SU-DHL-6 (cell line): Measurements from ENCODE around the gene VAV3.

ENCODE experiments used
- EZH2phosphoT487 ChIP-seq: fragments of 200-600 bp; sonication (generic), shearing (Covaris generic); conservative IDR thresholded peaks from 2 replicates; pipeline ENCODE4 v1.6.1; 2018; ENCODE audit warnings: mild to moderate bottlenecking, antibody characterized with exemption, low read length, moderate library complexity, mixed read lengths
- TF ChIP-seq, protein P1 (sequence below): fragments of 200-600 bp; sonication (generic); IDR thresholded peaks from one replicate; pipeline ENCODE4 v1.5.1; 2017; ENCODE audit warnings: antibody characterized with exemption, mild to moderate bottlenecking, low read length, moderate library complexity; ENCODE audit not compliant: insufficient read depth, poor library complexity, severe bottlenecking

DNA sequence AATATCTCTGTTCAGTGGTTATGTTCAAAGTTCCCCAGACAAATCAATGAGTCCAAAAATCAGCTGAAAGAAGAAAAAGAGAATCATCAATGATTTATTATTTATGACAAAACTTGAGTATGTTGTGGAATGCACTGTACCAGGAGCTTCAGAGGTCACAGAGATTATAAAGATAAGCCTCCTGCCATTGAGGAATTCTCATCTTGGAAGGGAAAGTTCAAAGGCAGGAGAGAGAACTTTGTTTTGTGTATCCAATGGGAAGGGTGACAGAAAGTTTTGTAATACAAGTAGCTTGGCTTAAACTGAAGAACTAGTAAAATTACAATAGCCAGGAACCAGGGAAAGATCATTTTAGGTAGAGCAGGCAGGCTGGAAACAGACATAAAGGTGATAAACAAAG lies 367.7 kb downstream of the VAV3 start:
- TF ChIP-seq, protein P1, sequence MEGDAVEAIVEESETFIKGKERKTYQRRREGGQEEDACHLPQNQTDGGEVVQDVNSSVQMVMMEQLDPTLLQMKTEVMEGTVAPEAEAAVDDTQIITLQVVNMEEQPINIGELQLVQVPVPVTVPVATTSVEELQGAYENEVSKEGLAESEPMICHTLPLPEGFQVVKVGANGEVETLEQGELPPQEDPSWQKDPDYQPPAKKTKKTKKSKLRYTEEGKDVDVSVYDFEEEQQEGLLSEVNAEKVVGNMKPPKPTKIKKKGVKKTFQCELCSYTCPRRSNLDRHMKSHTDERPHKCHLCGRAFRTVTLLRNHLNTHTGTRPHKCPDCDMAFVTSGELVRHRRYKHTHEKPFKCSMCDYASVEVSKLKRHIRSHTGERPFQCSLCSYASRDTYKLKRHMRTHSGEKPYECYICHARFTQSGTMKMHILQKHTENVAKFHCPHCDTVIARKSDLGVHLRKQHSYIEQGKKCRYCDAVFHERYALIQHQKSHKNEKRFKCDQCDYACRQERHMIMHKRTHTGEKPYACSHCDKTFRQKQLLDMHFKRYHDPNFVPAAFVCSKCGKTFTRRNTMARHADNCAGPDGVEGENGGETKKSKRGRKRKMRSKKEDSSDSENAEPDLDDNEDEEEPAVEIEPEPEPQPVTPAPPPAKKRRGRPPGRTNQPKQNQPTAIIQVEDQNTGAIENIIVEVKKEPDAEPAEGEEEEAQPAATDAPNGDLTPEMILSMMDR: no peak
- no peak for TF ChIP-seq EZH2phosphoT487
